ENCODE results near the gene KIF14.

- TF ChIP-seq RCOR1 (IDR thresholded peaks at IDR 0.05; ENCODE audit: insufficient replicate concordance, low read length) (no peak), CTCF (conservative IDR thresholded peaks at IDR 0.05; ENCODE audit: low read depth, low read length) (no peak), RAD21 (IDR thresholded peaks at IDR 0.05; ENCODE audit: low read length) (no peak), MAZ (IDR thresholded peaks at IDR 0.05; ENCODE audit: borderline replicate concordance, low read depth, low read length) (no peak)
Measured at GRCh38 chr1:200626853-200627534, 6.4 kb upstream of the KIF14 start.

Measured in IMR-90 (cell line).